ENCODE measurements around the gene ARHGAP24. TPM values are rescaled to one million over a fixed set of nuclear protein-coding genes. Genes with fewer than 3 reads are reported as not detected.

ARHGAP24 gene
- total and polyA plus RNA-seq, 4 donors = 1.8 to 15.2 (median 3.3) TPM

DNA sequence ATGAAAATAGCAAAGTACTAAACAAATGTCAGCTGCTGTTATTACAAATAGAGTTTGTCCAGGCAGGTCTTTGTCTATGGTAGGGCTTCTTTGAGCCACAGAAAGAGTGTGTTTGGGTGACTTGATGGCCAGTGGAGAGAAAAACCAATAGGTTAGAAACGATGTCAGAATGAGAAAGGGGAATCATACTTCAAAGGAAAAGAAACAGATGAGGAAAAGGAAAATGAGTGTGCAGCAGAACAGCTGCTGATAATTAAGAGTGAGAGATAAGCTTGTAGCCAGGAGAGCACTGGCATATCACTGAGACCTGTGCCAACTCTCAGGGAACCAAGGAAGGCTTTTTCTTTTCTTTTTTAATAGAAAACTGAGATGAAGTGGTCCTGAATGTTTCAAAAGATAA, 257.2 kb downstream of the ARHGAP24 start:
- no peaks in the 10 kb centered on the region for H3K27me3 ChIP-seq (ENCODE audit: control insufficient read depth in 4 of 4, insufficient read depth in 4 of 4, low read length in 3 of 4)
- no peak overlapping the region for H3K9ac ChIP-seq (ENCODE audit: low read depth in 1 of 2, low read length in 2 of 2)
- no peaks in the 10 kb centered on the region for H3K9me3 ChIP-seq (ENCODE audit: control insufficient read depth in 4 of 4, low read length in 3 of 4)
- H3K4me3 ChIP-seq (ENCODE audit: low read depth in 1 of 3, low read length in 3 of 3) = no peak overlapping the region
- H3K27ac ChIP-seq (ENCODE audit: low read depth in 1 of 2, low read length in 2 of 2) = no peak overlapping the region
- no peaks in the 10 kb centered on the region for H3K4me1 ChIP-seq (ENCODE audit: control insufficient read depth in 4 of 4, insufficient read depth in 4 of 4, low read length in 3 of 4)
- WGBS = 49% methylated on average over 1 of the region's 1 CpG
- no peak for TF ChIP-seq GABPA (IDR thresholded peaks at IDR 0.05 in 1 of 2, conservative IDR thresholded peaks at IDR 0.05 in 1 of 2)
- TF ChIP-seq FOXA1 (IDR thresholded peaks at IDR 0.05) = no peak
- TF ChIP-seq FOXA2 (IDR thresholded peaks at IDR 0.05) = no peak
- no peak for TF ChIP-seq EGR1 (IDR thresholded peaks at IDR 0.05; ENCODE audit: low read depth in 2 of 2)
- no peak for TF ChIP-seq CTCF (IDR thresholded peaks at IDR 0.05; ENCODE audit: low read depth, low read length, missing input control)
- TF ChIP-seq TAF1 (conservative IDR thresholded peaks at IDR 0.05) = no peak
- no peak for TF ChIP-seq HNF4A (conservative IDR thresholded peaks at IDR 0.05)
- no peak for TF ChIP-seq SP1 (IDR thresholded peaks at IDR 0.05)
- no peak for TF ChIP-seq HNF4G (IDR thresholded peaks at IDR 0.05)
- no peaks in the 10 kb centered on the region for H3K36me3 ChIP-seq (ENCODE audit: control insufficient read depth in 4 of 4, insufficient read depth in 3 of 4, low read depth in 1 of 4, low read length in 3 of 4)
- DNase-seq (ENCODE audit: low spot score) = no peak

GRCh38 chr4:85733798-85734197, 258.8 kb downstream of the ARHGAP24 start:
- H3K9me3 ChIP-seq (ENCODE audit: control insufficient read depth in 4 of 4, low read length in 3 of 4) = no peaks in the 10 kb centered on the region
- no peak for TF ChIP-seq RAD21 (IDR thresholded peaks at IDR 0.05)
- no peak for TF ChIP-seq FOXA2 (IDR thresholded peaks at IDR 0.05)
- TF ChIP-seq EGR1 (IDR thresholded peaks at IDR 0.05; ENCODE audit: low read depth in 2 of 2) = no peak
- no peak for TF ChIP-seq HNF4A (conservative IDR thresholded peaks at IDR 0.05)
- TF ChIP-seq CTCF (IDR thresholded peaks at IDR 0.05; ENCODE audit: low read depth, low read length, missing input control) = no peak
- no peak for TF ChIP-seq GABPA (IDR thresholded peaks at IDR 0.05 in 1 of 2, conservative IDR thresholded peaks at IDR 0.05 in 1 of 2)
- TF ChIP-seq, protein P1, sequence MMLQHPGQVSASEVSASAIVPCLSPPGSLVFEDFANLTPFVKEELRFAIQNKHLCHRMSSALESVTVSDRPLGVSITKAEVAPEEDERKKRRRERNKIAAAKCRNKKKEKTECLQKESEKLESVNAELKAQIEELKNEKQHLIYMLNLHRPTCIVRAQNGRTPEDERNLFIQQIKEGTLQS (IDR thresholded peaks at IDR 0.05) = no peak
- peak overlapping the region in 1 of 2 donors; percentile 2 for H3K27ac ChIP-seq (ENCODE audit: low read depth in 1 of 2, low read length in 2 of 2)
- H3K27me3 ChIP-seq (ENCODE audit: control insufficient read depth in 4 of 4, insufficient read depth in 4 of 4, low read length in 3 of 4) = no peaks in the 10 kb centered on the region
- no peak overlapping the region for H3K9ac ChIP-seq (ENCODE audit: low read depth in 1 of 2, low read length in 2 of 2)
- H3K4me1 ChIP-seq (ENCODE audit: control insufficient read depth in 4 of 4, insufficient read depth in 4 of 4, low read length in 3 of 4) = no peaks in the 10 kb centered on the region
- DNase-seq (ENCODE audit: low spot score) = no peak
- H3K4me3 ChIP-seq (ENCODE audit: low read depth in 1 of 3, low read length in 3 of 3) = no peak overlapping the region
- H3K36me3 ChIP-seq (ENCODE audit: control insufficient read depth in 4 of 4, insufficient read depth in 3 of 4, low read depth in 1 of 4, low read length in 3 of 4) = no peaks in the 10 kb centered on the region

GRCh38 chr4:85734424-85734831, 259.5 kb downstream of the ARHGAP24 start:
- H3K9me3 ChIP-seq (ENCODE audit: control insufficient read depth in 4 of 4, low read length in 3 of 4) = no peaks in the 10 kb centered on the region
- H3K27me3 ChIP-seq (ENCODE audit: control insufficient read depth in 4 of 4, insufficient read depth in 4 of 4, low read length in 3 of 4) = no peaks in the 10 kb centered on the region
- DNase-seq (ENCODE audit: low spot score) = no peak
- peak in 1 of 2 donors; percentile 22 for TF ChIP-seq JUND (IDR thresholded peaks at IDR 0.05)
- TF ChIP-seq, protein P2, sequence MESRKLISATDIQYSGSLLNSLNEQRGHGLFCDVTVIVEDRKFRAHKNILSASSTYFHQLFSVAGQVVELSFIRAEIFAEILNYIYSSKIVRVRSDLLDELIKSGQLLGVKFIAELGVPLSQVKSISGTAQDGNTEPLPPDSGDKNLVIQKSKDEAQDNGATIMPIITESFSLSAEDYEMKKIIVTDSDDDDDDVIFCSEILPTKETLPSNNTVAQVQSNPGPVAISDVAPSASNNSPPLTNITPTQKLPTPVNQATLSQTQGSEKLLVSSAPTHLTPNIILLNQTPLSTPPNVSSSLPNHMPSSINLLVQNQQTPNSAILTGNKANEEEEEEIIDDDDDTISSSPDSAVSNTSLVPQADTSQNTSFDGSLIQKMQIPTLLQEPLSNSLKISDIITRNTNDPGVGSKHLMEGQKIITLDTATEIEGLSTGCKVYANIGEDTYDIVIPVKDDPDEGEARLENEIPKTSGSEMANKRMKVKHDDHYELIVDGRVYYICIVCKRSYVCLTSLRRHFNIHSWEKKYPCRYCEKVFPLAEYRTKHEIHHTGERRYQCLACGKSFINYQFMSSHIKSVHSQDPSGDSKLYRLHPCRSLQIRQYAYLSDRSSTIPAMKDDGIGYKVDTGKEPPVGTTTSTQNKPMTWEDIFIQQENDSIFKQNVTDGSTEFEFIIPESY (IDR thresholded peaks at IDR 0.05) = no peak
- H3K4me3 ChIP-seq (ENCODE audit: low read depth in 1 of 3, low read length in 3 of 3) = no peak overlapping the region
- H3K36me3 ChIP-seq (ENCODE audit: control insufficient read depth in 4 of 4, insufficient read depth in 3 of 4, low read depth in 1 of 4, low read length in 3 of 4) = no peaks in the 10 kb centered on the region
- no peak overlapping the region for H3K27ac ChIP-seq (ENCODE audit: low read depth in 1 of 2, low read length in 2 of 2)
- 64% methylated on average over 1 of the region's 1 CpG for WGBS
- H3K4me1 ChIP-seq (ENCODE audit: control insufficient read depth in 4 of 4, insufficient read depth in 4 of 4, low read length in 3 of 4) = no peaks in the 10 kb centered on the region
- no peak overlapping the region for H3K9ac ChIP-seq (ENCODE audit: low read depth in 1 of 2, low read length in 2 of 2)

All from liver (tissue), 9 donors.